GM12865 (cell line): ENCODE measurements around the gene KRT80.
"Not testable (repeated sequence)": the region's sequence is repeated elsewhere in the genome, so short reads cannot be mapped to it uniquely, and the experiment has no call there.

ENCODE experiments used
- DNase-seq: peaks from one replicate; pipeline ENCODE4 v3.0.0; 2010; ENCODE audit warnings: low read depth
- H3K4me3 ChIP-seq: 2 replicates; pipeline ENCODE4 v1.5.1; 2011; ENCODE audit warnings: mild to moderate bottlenecking, low read depth, low read length, control low read depth
- CTCF ChIP-seq: IDR thresholded peaks from 2 replicates; pipeline ENCODE4 v1.5.1; 2011; ENCODE audit warnings: low read length, control low read depth, low read depth, inconsistent platforms; ENCODE audit not compliant: insufficient read depth; ENCODE audit errors: missing control alignments

Gene KRT80

GRCh38 chr12:52191841-52192791 is at the start of gene KRT80:
KRT80 (minus strand) TSS chr12:52192014; CDS start chr12:52191902, 112 bp downstream.
- no peak for DNase-seq
- no peak for TF ChIP-seq CTCF
- H3K4me3 ChIP-seq: no peak within 1 kb of the TSS

- DNase-seq: no peak
- TF ChIP-seq CTCF: no peak
- no peak overlapping the region for H3K4me3 ChIP-seq
Observed at GRCh38 chr12:52241205-52241842, 49.5 kb upstream of the KRT80 start.

- H3K4me3 ChIP-seq, DNase-seq: not testable (repeated sequence)
Observed at GRCh38 chr12:52240247-52240646, 48.4 kb upstream of the KRT80 start.

- DNase-seq: no peak
- H3K4me3 ChIP-seq: no peak overlapping the region
- TF ChIP-seq CTCF: no peak
Observed at GRCh38 chr12:52239767-52240166, 48.0 kb upstream of the KRT80 start.

GRCh38 chr12:52238916-52239646 is 47.3 kb upstream of the KRT80 start:
- H3K4me3 ChIP-seq: no peak overlapping the region
- TF ChIP-seq CTCF: no peak
- DNase-seq: no peak

GRCh38 chr12:52238207-52238840 is 46.5 kb upstream of the KRT80 start:
- DNase-seq: no peak
- no peak for TF ChIP-seq CTCF
- no peak overlapping the region for H3K4me3 ChIP-seq
